Lower lobe of right lung (tissue), 2 donors: Measurements from ENCODE around the gene PRRG1. TPM values are rescaled to one million over a fixed set of nuclear protein-coding genes. Genes with fewer than 3 reads are reported as not detected.

Experiments used
- ATAC-seq, 2 donors: fragments of 200-7000 bp; cut with Tn5 transposase; one replicate each; pipeline ENCODE4 v1.9.1; 2020 to 2022; ENCODE audit warnings: mild to moderate bottlenecking in 2 of 2, moderate library complexity in 2 of 2
- DNase-seq: peaks from one replicate; pipeline ENCODE4 v3.0.0-alpha.2; 2020
- H3K27ac ChIP-seq: fragments of 200-600 bp; one replicate; pipeline ENCODE4 v1.8.0; 2022
- H3K27me3 ChIP-seq: fragments of 200-600 bp; one replicate; pipeline ENCODE4 v1.8.0; 2022; ENCODE audit warnings: low read depth
- H3K36me3 ChIP-seq: fragments of 200-600 bp; one replicate; pipeline ENCODE4 v1.8.0; 2022; ENCODE audit warnings: mild to moderate bottlenecking
- H3K4me1 ChIP-seq: fragments of 200-600 bp; one replicate; pipeline ENCODE4 v1.8.0; 2022
- H3K4me3 ChIP-seq: fragments of 200-600 bp; one replicate; pipeline ENCODE4 v1.8.0; 2022; ENCODE audit warnings: mild to moderate bottlenecking
- H3K9me3 ChIP-seq: fragments of 200-600 bp; one replicate; pipeline ENCODE4 v1.8.0; 2022
- intact Hi-C: fragments of 100-400 bp; cut with DNase I; formaldehyde crosslinking; loops from one replicate; pipeline ENCODE4 v1.11.0; 2022
- total RNA-seq: library from RNA; stranded (reverse); fragmentation: NEBNext Ultra II Directional; extraction: Animal tissue kit (Norgen Biotek cat#: 25700); gene quantifications from one replicate; pipeline ENCODE4 v1.2.1, GENCODE V29; 2021
- TF ChIP-seq, protein P1 (sequence below): fragments of 200-600 bp; IDR thresholded peaks from one replicate; pipeline ENCODE4 v1.8.0; 2022; ENCODE audit warnings: antibody characterized with exemption, mild to moderate bottlenecking
- donor health status: DM: no; HTN: yes; CAD: no; lungs with severe emphysema.

Gene PRRG1
- total RNA-seq, 1 donor from 2014 or later = 16.2 TPM

DNA sequence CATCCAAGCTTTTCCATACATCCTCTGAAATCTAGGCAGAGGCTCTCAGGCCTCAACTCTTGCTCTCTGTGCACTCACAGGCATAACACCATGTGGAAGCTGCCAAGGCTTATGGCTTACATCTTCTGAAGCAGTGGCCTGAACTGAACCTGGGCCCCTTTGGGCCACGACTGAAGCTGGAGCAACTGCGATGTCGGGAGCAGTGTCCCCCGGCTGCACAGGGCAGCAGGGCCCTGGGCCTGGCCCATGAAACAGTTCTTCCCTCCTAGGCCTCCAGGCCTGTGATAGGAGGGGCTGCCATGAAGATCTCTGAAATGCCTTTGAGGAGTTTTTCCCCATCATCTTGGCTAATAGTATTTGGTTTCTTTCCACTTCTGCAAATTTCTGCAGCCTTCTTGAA lies 39.2 kb downstream of the PRRG1 start:
- ATAC-seq (no peak), DNase-seq (no peak)
- Histone ChIP-seq H3K4me3 (no peak overlapping the region), H3K9me3 (no peaks in the 10 kb centered on the region), H3K36me3 (no peaks in the 10 kb centered on the region), H3K27me3 (no peaks in the 10 kb centered on the region), H3K27ac (no peak overlapping the region), H3K4me1 (no peaks in the 10 kb centered on the region)
- TF ChIP-seq, protein P1, sequence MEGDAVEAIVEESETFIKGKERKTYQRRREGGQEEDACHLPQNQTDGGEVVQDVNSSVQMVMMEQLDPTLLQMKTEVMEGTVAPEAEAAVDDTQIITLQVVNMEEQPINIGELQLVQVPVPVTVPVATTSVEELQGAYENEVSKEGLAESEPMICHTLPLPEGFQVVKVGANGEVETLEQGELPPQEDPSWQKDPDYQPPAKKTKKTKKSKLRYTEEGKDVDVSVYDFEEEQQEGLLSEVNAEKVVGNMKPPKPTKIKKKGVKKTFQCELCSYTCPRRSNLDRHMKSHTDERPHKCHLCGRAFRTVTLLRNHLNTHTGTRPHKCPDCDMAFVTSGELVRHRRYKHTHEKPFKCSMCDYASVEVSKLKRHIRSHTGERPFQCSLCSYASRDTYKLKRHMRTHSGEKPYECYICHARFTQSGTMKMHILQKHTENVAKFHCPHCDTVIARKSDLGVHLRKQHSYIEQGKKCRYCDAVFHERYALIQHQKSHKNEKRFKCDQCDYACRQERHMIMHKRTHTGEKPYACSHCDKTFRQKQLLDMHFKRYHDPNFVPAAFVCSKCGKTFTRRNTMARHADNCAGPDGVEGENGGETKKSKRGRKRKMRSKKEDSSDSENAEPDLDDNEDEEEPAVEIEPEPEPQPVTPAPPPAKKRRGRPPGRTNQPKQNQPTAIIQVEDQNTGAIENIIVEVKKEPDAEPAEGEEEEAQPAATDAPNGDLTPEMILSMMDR = no peak
- intact Hi-C loops = no loop called here

- intact Hi-C loops = no loop called here
Measured at GRCh38 chrX:37405956-37406355, 56.8 kb downstream of the PRRG1 start.

GRCh38 chrX:37407736-37408135 lies 58.6 kb downstream of the PRRG1 start:
- intact Hi-C loops = no loop called here
- no peak for DNase-seq
- Histone ChIP-seq H3K4me3 (no peak overlapping the region), H3K36me3 (no peaks in the 10 kb centered on the region), H3K9me3 (no peaks in the 10 kb centered on the region), H3K4me1 (no peaks in the 10 kb centered on the region), H3K27ac (no peak overlapping the region), H3K27me3 (no peaks in the 10 kb centered on the region)
- no peak for ATAC-seq
- TF ChIP-seq, protein P1 = no peak

More at GRCh38 chrX:37405956-37406355, 56.8 kb downstream of the PRRG1 start:
- TF ChIP-seq, protein P1 = no peak
- H3K27me3 ChIP-seq = no peaks in the 10 kb centered on the region
- H3K9me3 ChIP-seq = no peaks in the 10 kb centered on the region
- no peak overlapping the region for H3K27ac ChIP-seq
- H3K36me3 ChIP-seq = no peaks in the 10 kb centered on the region
- H3K4me3 ChIP-seq = no peak overlapping the region
- H3K4me1 ChIP-seq = no peaks in the 10 kb centered on the region
- ATAC-seq (no peak), DNase-seq (no peak)

GRCh38 chrX:37409278-37409677 lies 60.1 kb downstream of the PRRG1 start:
- Histone ChIP-seq H3K36me3 (no peaks in the 10 kb centered on the region), H3K4me3 (no peak overlapping the region), H3K27ac (no peak overlapping the region), H3K9me3 (no peaks in the 10 kb centered on the region), H3K4me1 (no peaks in the 10 kb centered on the region), H3K27me3 (no peaks in the 10 kb centered on the region)
- intact Hi-C loops = no loop called here
- DNase-seq = no peak
- TF ChIP-seq, protein P1 = no peak
- no peak for ATAC-seq

DNA sequence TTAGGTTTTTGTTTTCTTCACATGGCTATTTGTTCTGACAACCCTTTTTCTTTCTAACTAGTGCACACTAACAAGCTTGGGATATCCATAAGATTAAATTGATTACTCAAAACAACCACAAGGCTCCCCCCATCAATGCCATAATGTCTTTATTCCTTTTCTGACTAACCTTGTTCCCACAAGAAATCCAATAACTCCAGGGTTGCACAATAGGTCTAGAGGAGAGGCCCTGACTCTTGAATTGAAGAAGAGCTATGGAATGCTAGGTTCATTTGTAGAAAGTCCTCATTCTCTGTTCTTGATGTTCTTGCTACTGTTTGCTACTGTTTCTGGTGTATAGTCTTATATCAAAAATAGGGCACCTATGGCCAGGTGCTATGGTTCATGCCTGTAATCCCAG lies 71.0 kb downstream of the PRRG1 start:
- H3K36me3 ChIP-seq = no peaks in the 10 kb centered on the region
- no peaks in the 10 kb centered on the region for H3K27me3 ChIP-seq
- DNase-seq (no peak), ATAC-seq (no peak)
- TF ChIP-seq, protein P1 = no peak
- H3K9me3 ChIP-seq = no peaks in the 10 kb centered on the region
- H3K4me1 ChIP-seq = no peaks in the 10 kb centered on the region
- H3K4me3 ChIP-seq = no peak overlapping the region
- intact Hi-C loops = no loop called here
- no peak overlapping the region for H3K27ac ChIP-seq

DNA sequence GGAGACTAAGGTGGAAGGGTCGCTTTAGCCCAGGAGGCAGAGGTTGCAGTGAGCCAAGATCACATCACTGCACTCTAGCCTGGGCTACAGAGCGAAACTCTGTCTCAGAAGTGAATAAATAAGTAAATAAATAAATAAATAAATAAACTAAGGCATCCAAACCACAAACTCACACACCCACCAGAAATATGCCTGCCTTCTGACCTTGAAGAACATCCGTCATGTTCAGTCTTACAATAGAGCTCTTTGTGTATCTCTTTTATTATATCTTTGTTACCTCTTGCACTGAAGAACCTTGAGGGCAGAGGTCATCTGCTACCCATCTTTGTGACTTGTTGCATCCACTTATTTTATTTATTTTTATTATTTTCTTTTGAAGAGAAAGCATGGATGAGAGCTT lies 71.6 kb downstream of the PRRG1 start:
- DNase-seq (no peak), ATAC-seq (no peak)
- Histone ChIP-seq H3K4me3 (no peak overlapping the region), H3K4me1 (no peaks in the 10 kb centered on the region), H3K27me3 (no peaks in the 10 kb centered on the region), H3K27ac (no peak overlapping the region), H3K36me3 (no peaks in the 10 kb centered on the region), H3K9me3 (no peaks in the 10 kb centered on the region)
- intact Hi-C loops = no loop called here
- TF ChIP-seq, protein P1 = no peak
